Measurements from ENCODE around the gene SLC5A2. TPM values are rescaled to one million over a fixed set of nuclear protein-coding genes. Genes with fewer than 3 reads are reported as not detected.
"Not testable (repeated sequence)": the region's sequence is repeated elsewhere in the genome, so short reads cannot be mapped to it uniquely, and the experiment has no call there.

SLC5A2 gene
- total RNA-seq, 1 experiment from 2014 or later: 1.6 TPM

- Mint-ChIP-seq H3K27ac (ENCODE audit: unreplicated experiment) (no peak overlapping the region), H3K4me1 (ENCODE audit: low read depth, unreplicated experiment) (no peaks in the 10 kb centered on the region), H3K4me3 (ENCODE audit: low read depth, unreplicated experiment) (no peak overlapping the region), H3K9me3 (ENCODE audit: low read depth, unreplicated experiment) (peaks cover 8% of the 10 kb centered on the region), H3K36me3 (ENCODE audit: insufficient read depth, unreplicated experiment) (no peaks in the 10 kb centered on the region), H3K27me3 (ENCODE audit: unreplicated experiment) (peaks cover 28% of the 10 kb centered on the region)
- DNase-seq: no peak
- CTCF ChIA-PET: interaction anchor here (0.6 to 0.7 kb wide), 2 partner anchors 12 to 69 kb away, joined by 3 read pairs; partner anchors contain the start of gene RUSF1
- TF ChIP-seq CTCF (IDR thresholded peaks at IDR 0.05; ENCODE audit: unreplicated experiment): no peak
- intact Hi-C loops (cut with micrococcal nuclease; ENCODE audit: unreplicated experiment): no loop called here
- no TSS peak for BruUV-seq (replicated peaks)
Measured at GRCh38 chr16:31519759-31520431, 37.0 kb downstream of the SLC5A2 start.

- H3K9me3 Mint-ChIP-seq (ENCODE audit: low read depth, unreplicated experiment): peaks cover 6% of the 10 kb centered on the region
- intact Hi-C loops (cut with micrococcal nuclease; ENCODE audit: unreplicated experiment): no loop called here
- H3K4me1 Mint-ChIP-seq (ENCODE audit: low read depth, unreplicated experiment): no peaks in the 10 kb centered on the region
- H3K4me3 Mint-ChIP-seq (ENCODE audit: low read depth, unreplicated experiment): no peak overlapping the region
- CTCF ChIA-PET: no interaction called here
- BruUV-seq (replicated peaks): no TSS peak
- H3K27me3 Mint-ChIP-seq (ENCODE audit: unreplicated experiment): peaks cover 21% of the 10 kb centered on the region
- H3K36me3 Mint-ChIP-seq (ENCODE audit: insufficient read depth, unreplicated experiment): no peaks in the 10 kb centered on the region
- DNase-seq: no peak
- no peak for TF ChIP-seq CTCF (IDR thresholded peaks at IDR 0.05; ENCODE audit: unreplicated experiment)
- H3K27ac Mint-ChIP-seq (ENCODE audit: unreplicated experiment): no peak overlapping the region
Measured at GRCh38 chr16:31521368-31521767, 38.4 kb downstream of the SLC5A2 start.

GRCh38 chr16:31522071-31522470 lies 39.1 kb downstream of the SLC5A2 start:
- DNase-seq: no peak
- intact Hi-C loops (cut with micrococcal nuclease; ENCODE audit: unreplicated experiment): no loop called here
- Mint-ChIP-seq H3K36me3 (ENCODE audit: insufficient read depth, unreplicated experiment) (no peaks in the 10 kb centered on the region), H3K4me1 (ENCODE audit: low read depth, unreplicated experiment) (no peaks in the 10 kb centered on the region), H3K27ac (ENCODE audit: unreplicated experiment) (no peak overlapping the region), H3K27me3 (ENCODE audit: unreplicated experiment) (peaks cover 15% of the 10 kb centered on the region), H3K4me3 (ENCODE audit: low read depth, unreplicated experiment) (no peak overlapping the region), H3K9me3 (ENCODE audit: low read depth, unreplicated experiment) (peaks cover 5% of the 10 kb centered on the region)
- BruUV-seq (replicated peaks): no TSS peak
- CTCF ChIA-PET: no interaction called here
- no peak for TF ChIP-seq CTCF (IDR thresholded peaks at IDR 0.05; ENCODE audit: unreplicated experiment)

- H3K27ac Mint-ChIP-seq (ENCODE audit: unreplicated experiment); BruUV-seq (replicated peaks); H3K9me3 Mint-ChIP-seq (ENCODE audit: low read depth, unreplicated experiment); CTCF ChIA-PET; H3K4me1 Mint-ChIP-seq (ENCODE audit: low read depth, unreplicated experiment); H3K4me3 Mint-ChIP-seq (ENCODE audit: low read depth, unreplicated experiment); DNase-seq; intact Hi-C loops (cut with micrococcal nuclease; ENCODE audit: unreplicated experiment); H3K36me3 Mint-ChIP-seq (ENCODE audit: insufficient read depth, unreplicated experiment): not testable (repeated sequence)
- peaks cover 30% of the 10 kb centered on the region for H3K27me3 Mint-ChIP-seq (ENCODE audit: unreplicated experiment)
Measured at GRCh38 chr16:31523768-31524167, 40.8 kb downstream of the SLC5A2 start.

- CTCF ChIA-PET: no interaction called here
- Mint-ChIP-seq H3K36me3 (ENCODE audit: insufficient read depth, unreplicated experiment) (no peaks in the 10 kb centered on the region), H3K9me3 (ENCODE audit: low read depth, unreplicated experiment) (no peaks in the 10 kb centered on the region), H3K27me3 (ENCODE audit: unreplicated experiment) (peaks cover 35% of the 10 kb centered on the region), H3K27ac (ENCODE audit: unreplicated experiment) (no peak overlapping the region), H3K4me3 (ENCODE audit: low read depth, unreplicated experiment) (no peak overlapping the region), H3K4me1 (ENCODE audit: low read depth, unreplicated experiment) (no peaks in the 10 kb centered on the region)
- DNase-seq: no peak
- no TSS peak for BruUV-seq (replicated peaks)
- intact Hi-C loops (cut with micrococcal nuclease; ENCODE audit: unreplicated experiment): no loop called here
- no peak for TF ChIP-seq CTCF (IDR thresholded peaks at IDR 0.05; ENCODE audit: unreplicated experiment)
Measured at GRCh38 chr16:31525113-31525512, 42.2 kb downstream of the SLC5A2 start.
